Head of caudate nucleus (tissue), 42 donors: ENCODE measurements around the gene IGSF9B.

ENCODE experiments used
- DNase-seq, 42 donors: peaks; one replicate each; pipeline versions ENCODE4 v3.0.0 to v3.0.0-alpha.2; 2020 to 2021; ENCODE audit warnings: mixed read lengths in 7 of 42
- intact Hi-C: fragments of 100-400 bp; cut with DNase I; formaldehyde crosslinking; loops from one replicate; pipeline ENCODE4 v1.15.0; 2022

The IGSF9B gene

DNA sequence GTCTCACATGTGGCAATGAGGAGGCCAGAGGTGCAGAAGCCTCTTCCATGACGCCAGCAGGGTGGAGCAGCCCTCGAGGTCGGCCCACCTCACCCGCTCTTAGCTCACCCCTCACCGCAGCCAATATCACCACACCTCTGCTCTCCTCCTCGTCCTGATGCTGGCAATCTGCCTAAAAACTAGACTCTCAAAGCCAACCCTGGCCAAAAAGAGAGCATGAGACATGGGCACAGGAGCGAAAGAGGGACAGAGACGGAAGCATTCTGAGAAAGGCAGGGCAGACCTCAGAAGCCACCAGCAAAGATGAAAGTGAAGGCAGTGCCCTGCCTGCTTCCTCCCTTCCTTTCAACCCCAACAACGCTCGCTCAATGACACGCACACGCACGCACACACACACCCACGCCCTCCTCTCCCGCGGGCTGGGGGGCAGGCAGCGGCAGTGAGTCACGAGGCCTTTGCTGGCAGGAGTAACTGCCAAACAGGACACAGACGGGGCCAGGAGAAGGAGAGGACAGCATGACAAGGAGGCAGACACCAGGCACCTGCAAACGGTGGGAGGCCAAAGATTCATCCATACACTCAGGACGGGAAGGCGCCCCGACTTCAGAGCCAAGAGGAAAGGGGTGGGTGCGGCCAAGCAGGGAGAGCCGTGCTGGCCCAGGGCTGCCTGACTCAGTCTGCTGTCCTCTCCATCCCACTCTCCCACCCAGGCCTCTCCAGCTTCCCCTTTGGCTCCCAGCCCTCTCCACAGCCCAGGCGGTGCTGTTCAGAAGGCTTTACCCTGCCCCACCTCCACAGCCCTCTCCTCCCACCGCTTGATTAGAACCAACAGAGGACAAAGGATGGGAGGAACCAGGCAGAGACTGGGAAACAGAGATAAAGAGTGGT is 11.4 kb downstream of the IGSF9B start:
- DNase-seq, result peak in 33 of 42 donors; percentile 40 to 87 (median 68)
- intact Hi-C loops, result no loop called here

GRCh38 chr11:133943950-133944698 is 12.6 kb downstream of the IGSF9B start:
- intact Hi-C loops, result no loop called here
- no peak for DNase-seq

GRCh38 chr11:133942577-133942976 is 14.2 kb downstream of the IGSF9B start:
- DNase-seq, result no peak
- intact Hi-C loops, result no loop called here

GRCh38 chr11:133941546-133941945 is 15.2 kb downstream of the IGSF9B start:
- DNase-seq, result no peak
- intact Hi-C loops, result no loop called here

- intact Hi-C loops, result no loop called here
- DNase-seq, result no peak
Measured at GRCh38 chr11:133940034-133940433, 16.7 kb downstream of the IGSF9B start.

GRCh38 chr11:133939558-133939957 is 17.2 kb downstream of the IGSF9B start:
- intact Hi-C loops, result no loop called here
- no peak for DNase-seq

DNA sequence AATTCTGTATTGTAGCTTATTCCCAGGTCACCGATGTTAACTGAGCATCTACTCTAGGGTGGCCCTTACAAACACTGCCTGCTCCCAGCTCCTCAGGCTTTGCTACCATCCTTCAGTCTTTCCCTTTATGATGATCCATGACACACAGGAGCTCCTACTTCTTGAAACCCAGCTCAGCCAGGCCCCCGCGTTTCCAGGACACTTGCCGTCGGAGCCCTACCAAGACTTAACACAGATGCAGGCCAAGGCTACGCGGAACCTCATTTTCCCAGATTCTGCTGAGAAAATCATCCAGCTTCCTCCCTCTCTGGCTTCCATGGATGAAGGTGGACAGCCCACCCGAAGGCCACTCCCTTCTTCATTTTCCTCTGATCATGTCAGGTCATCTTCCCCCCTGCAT is 18.6 kb downstream of the IGSF9B start:
- intact Hi-C loops, result no loop called here
- no peak for DNase-seq

DNA sequence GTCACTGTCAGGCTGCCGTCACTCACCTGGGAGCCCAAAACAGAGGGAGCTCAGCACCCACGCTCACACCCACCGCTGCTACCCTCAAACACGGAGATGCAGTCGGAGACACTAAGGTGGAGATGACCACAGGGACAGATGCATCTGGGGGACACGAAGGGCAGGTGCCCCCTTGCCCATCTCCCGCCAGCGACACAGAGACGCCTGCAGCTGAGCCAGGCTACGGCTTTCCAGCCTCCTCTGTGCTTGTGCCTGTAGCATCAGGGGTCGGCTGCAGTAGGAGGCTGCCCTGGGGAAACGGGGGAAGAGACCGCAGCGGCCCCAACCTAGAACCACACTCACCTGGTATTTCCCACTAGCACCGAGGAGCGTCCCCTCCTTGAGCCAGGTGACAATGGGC is 19.3 kb downstream of the IGSF9B start:
- intact Hi-C loops, result no loop called here
- DNase-seq, result no peak

DNA sequence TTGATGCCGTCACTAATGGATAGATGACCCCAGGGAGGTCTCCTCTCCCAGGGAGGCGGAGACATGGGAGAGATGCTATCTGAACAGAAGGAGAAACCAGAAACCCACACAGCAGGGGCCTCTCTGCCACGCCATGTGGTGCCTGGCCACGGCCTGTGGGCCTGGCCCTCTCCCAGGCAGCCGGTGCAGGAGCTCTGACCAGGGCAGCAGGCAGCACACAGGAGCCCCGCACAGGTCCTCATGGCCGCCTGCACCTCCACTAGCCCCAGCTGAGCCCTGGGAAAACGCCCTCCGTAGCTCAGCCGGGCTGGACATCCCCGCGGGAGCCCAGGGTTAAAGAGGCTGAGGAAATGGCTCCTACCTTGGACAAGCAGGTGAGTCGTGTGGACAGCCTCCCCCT is 19.8 kb downstream of the IGSF9B start:
- intact Hi-C loops, result no loop called here
- no peak for DNase-seq

- intact Hi-C loops, result no loop called here
- no peak for DNase-seq
Measured at GRCh38 chr11:133936592-133936991, 20.2 kb downstream of the IGSF9B start.

GRCh38 chr11:133936136-133936535 is 20.6 kb downstream of the IGSF9B start:
- intact Hi-C loops, result no loop called here
- no peak for DNase-seq

- no peak for DNase-seq
- intact Hi-C loops, result no loop called here
Measured at GRCh38 chr11:133935551-133935910, 21.2 kb downstream of the IGSF9B start.

DNA sequence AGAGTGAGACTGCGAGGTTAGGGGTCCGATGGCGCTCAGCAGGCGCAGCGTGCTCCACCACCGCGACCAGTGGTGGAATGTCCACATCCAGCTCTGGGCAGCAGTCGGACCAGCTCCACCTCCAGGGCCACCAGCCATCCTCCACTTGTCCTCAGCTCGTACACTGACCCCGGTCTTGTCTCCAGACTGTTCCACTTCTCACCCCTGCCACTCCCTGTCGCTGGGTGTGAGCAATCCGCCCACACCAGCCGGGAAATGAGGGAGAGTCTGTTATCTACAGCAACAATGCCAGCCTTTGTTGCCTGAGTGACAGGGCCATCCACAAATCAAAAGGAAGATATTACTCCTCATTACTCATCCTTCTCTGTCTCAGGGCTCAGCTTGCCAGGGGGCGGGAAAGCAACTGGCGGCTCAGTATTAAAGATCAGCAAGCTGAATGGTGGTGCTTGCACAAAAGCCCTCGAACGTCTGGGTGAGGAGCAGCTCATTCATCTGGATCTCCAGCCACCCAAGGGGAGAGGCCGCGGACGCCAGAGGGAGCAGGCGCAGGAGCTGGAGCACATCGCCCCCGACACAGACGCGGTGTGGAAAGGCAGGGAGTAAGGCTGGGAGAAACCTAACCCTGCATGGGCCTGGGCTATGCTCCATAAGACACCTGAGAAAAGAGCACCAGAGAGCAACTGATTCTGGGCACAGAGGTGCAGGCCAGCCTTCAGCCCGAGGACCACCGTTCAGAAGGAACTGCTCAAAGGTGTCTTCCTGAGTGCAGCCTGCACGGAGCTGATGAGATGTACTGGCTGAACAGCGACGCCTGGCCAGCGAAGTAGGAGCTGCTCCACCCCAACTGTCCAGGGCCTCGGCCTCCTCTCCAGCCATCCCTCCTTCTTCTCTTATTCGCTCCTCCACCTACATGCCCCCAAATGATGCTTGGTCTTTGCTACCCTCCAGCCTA is 21.9 kb downstream of the IGSF9B start:
- intact Hi-C loops, result no loop called here

DNA sequence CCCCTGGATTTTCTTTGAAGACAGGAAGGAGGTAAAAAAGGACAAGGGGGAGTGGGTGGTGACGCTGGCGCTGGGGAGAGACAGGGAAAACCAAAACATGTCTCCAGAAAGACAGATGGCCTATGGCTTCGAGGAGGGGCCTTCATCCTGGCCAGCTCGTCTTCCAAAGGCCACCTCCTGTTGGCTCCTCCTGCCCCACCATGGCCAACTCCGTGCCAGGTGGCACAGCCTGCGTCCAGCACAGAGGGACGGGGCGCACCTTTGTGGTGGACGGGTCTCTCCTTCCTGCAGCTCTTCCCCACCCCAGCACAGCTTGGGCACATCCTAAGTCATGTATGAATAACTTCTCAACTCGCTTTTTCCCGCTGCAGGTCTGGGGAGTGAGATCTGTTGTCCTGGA is 22.7 kb downstream of the IGSF9B start:
- no peak for DNase-seq

More for the DNA sequence above, 21.9 kb downstream of the IGSF9B start:
- DNase-seq, result peak; percentile 72 to 98 (median 91)

GRCh38 chr11:133931449-133932060 is 25.2 kb downstream of the IGSF9B start:
- intact Hi-C loops, result no loop called here
- DNase-seq, result no peak

More for the DNA sequence above, 22.7 kb downstream of the IGSF9B start:
- intact Hi-C loops, result no loop called here

GRCh38 chr11:133930767-133931448 is 25.9 kb downstream of the IGSF9B start:
- intact Hi-C loops, result no loop called here
- DNase-seq, result no peak

GRCh38 chr11:133930053-133930766 is 26.6 kb downstream of the IGSF9B start:
- no peak for DNase-seq
- intact Hi-C loops, result no loop called here
